Measurements from ENCODE around the gene TP63. TPM values are rescaled to one million over a fixed set of nuclear protein-coding genes. Genes with fewer than 3 reads are reported as not detected.

TP63 gene
- total RNA-seq, 4 donors from 2014 or later = 1.5 to 2.5 TPM; not detected in 2

GRCh38 chr3:189773056-189773455, 141.9 kb downstream of the TP63 start:
- TF ChIP-seq POLR2A (IDR thresholded peaks at IDR 0.05) (no peak), CTCF (IDR thresholded peaks at IDR 0.05) (no peak)
- intact Hi-C loops (cut with DNase I; ENCODE audit: low total_unique reads) = no loop called here
- Histone ChIP-seq H3K9me3 (no peaks in the 10 kb centered on the region), H3K4me1 (no peaks in the 10 kb centered on the region), H3K4me3 (no peak overlapping the region), H3K36me3 (peaks cover 0 to 3% of the 10 kb centered on the region in 2 donors), H3K27ac (no peak overlapping the region), H3K27me3 (no peaks in the 10 kb centered on the region)
- no peak for DNase-seq

GRCh38 chr3:189776149-189776824, 145.1 kb downstream of the TP63 start:
- DNase-seq = no peak
- intact Hi-C loops (cut with DNase I; ENCODE audit: low total_unique reads) = no loop called here
- no peaks in the 10 kb centered on the region for H3K27me3 ChIP-seq

GRCh38 chr3:189778340-189778950, 147.3 kb downstream of the TP63 start:
- peaks cover 0 to 3% of the 10 kb centered on the region in 2 donors for H3K36me3 ChIP-seq
- intact Hi-C loops (cut with DNase I; ENCODE audit: low total_unique reads) = no loop called here
- H3K27me3 ChIP-seq = no peaks in the 10 kb centered on the region
- no peak overlapping the region for H3K27ac ChIP-seq
- no peak for DNase-seq
- TF ChIP-seq POLR2A (IDR thresholded peaks at IDR 0.05) (no peak), CTCF (IDR thresholded peaks at IDR 0.05) (no peak)
- no peaks in the 10 kb centered on the region for H3K9me3 ChIP-seq
- no peaks in the 10 kb centered on the region for H3K4me1 ChIP-seq
- H3K4me3 ChIP-seq = no peak overlapping the region

More at GRCh38 chr3:189776149-189776824, 145.1 kb downstream of the TP63 start:
- peaks cover 0 to 3% of the 10 kb centered on the region in 2 donors for H3K36me3 ChIP-seq
- H3K9me3 ChIP-seq = no peaks in the 10 kb centered on the region
- TF ChIP-seq CTCF (IDR thresholded peaks at IDR 0.05) (no peak), POLR2A (IDR thresholded peaks at IDR 0.05) (no peak)
- H3K27ac ChIP-seq = no peak overlapping the region
- H3K4me1 ChIP-seq = no peaks in the 10 kb centered on the region
- H3K4me3 ChIP-seq = no peak overlapping the region

GRCh38 chr3:189779166-189779565, 148.0 kb downstream of the TP63 start:
- H3K36me3 ChIP-seq = peaks cover 0 to 3% of the 10 kb centered on the region in 2 donors
- no peaks in the 10 kb centered on the region for H3K9me3 ChIP-seq
- no peak overlapping the region for H3K27ac ChIP-seq
- no peak overlapping the region for H3K4me3 ChIP-seq
- no peak for TF ChIP-seq CTCF (IDR thresholded peaks at IDR 0.05)
- no peak for TF ChIP-seq POLR2A (IDR thresholded peaks at IDR 0.05)
- intact Hi-C loops (cut with DNase I; ENCODE audit: low total_unique reads) = no loop called here
- no peaks in the 10 kb centered on the region for H3K27me3 ChIP-seq
- H3K4me1 ChIP-seq = no peaks in the 10 kb centered on the region
- DNase-seq = no peak

GRCh38 chr3:189780546-189781270, 149.5 kb downstream of the TP63 start:
- intact Hi-C loops (cut with DNase I; ENCODE audit: low total_unique reads) = no loop called here

More at GRCh38 chr3:189780546-189781270, 149.5 kb downstream of the TP63 start:
- Histone ChIP-seq H3K4me1 (no peaks in the 10 kb centered on the region), H3K27me3 (no peaks in the 10 kb centered on the region), H3K9me3 (no peaks in the 10 kb centered on the region), H3K36me3 (peaks cover 0 to 2% of the 10 kb centered on the region in 2 donors), H3K4me3 (no peak overlapping the region), H3K27ac (no peak overlapping the region)
- no peak for TF ChIP-seq CTCF (IDR thresholded peaks at IDR 0.05)
- TF ChIP-seq POLR2A (IDR thresholded peaks at IDR 0.05) = no peak
- DNase-seq = no peak

Data from uterus (tissue), 4 donors.